HFF-Myc (cell line): ENCODE measurements around the gene MEGF11.

Source experiments
- DNase-seq: peaks from one replicate; pipeline ENCODE4 v3.0.0-alpha.2; 2011; ENCODE audit warnings: low read depth; ENCODE audit errors: extremely low read depth
- H3K4me3 ChIP-seq: replicated peaks from 2 replicates; pipeline ENCODE4 v1.5.1; 2011; ENCODE audit warnings: low read depth, mild to moderate bottlenecking, control low read depth, low read length
- CTCF ChIP-seq: IDR thresholded peaks from 2 replicates; pipeline ENCODE4 v1.5.1; 2012; ENCODE audit warnings: mild to moderate bottlenecking, low read depth, low read length, control low read depth; ENCODE audit errors: missing control alignments

The MEGF11 gene

GRCh38 chr15:66167854-66168253 is 85.7 kb downstream of the MEGF11 start:
- no peak for DNase-seq
- H3K4me3 ChIP-seq = no peak overlapping the region
- TF ChIP-seq CTCF = no peak

- no peak overlapping the region for H3K4me3 ChIP-seq
- DNase-seq = no peak
- no peak for TF ChIP-seq CTCF
These were observed 87.7 kb downstream of the MEGF11 start for GRCh38 chr15:66165856-66166255.

GRCh38 chr15:66164788-66165187 is 88.8 kb downstream of the MEGF11 start:
- no peak for DNase-seq

GRCh38 chr15:66163553-66163952 is 90.0 kb downstream of the MEGF11 start:
- no peak for TF ChIP-seq CTCF
- no peak overlapping the region for H3K4me3 ChIP-seq
- DNase-seq = no peak

More at GRCh38 chr15:66164788-66165187, 88.8 kb downstream of the MEGF11 start:
- H3K4me3 ChIP-seq = no peak overlapping the region
- no peak for TF ChIP-seq CTCF

GRCh38 chr15:66162286-66162685 is 91.3 kb downstream of the MEGF11 start:
- no peak overlapping the region for H3K4me3 ChIP-seq
- no peak for TF ChIP-seq CTCF
- DNase-seq = no peak

GRCh38 chr15:66161575-66162118 is 91.9 kb downstream of the MEGF11 start:
- TF ChIP-seq CTCF = no peak
- DNase-seq = no peak
- H3K4me3 ChIP-seq = no peak overlapping the region

GRCh38 chr15:66161108-66161507 is 92.4 kb downstream of the MEGF11 start:
- H3K4me3 ChIP-seq = no peak overlapping the region
- no peak for DNase-seq
- no peak for TF ChIP-seq CTCF
